Activated CD4-positive, alpha-beta memory T cell treated with anti-CD3 and anti-CD28 coated beads for 36 hours (primary cell): Measurements from ENCODE around the gene PYGO2. TPM values are rescaled to one million over a fixed set of nuclear protein-coding genes. Genes with fewer than 3 reads are reported as not detected.

Source experiments
- CTCF ChIA-PET: fragments of 350-600 bp; sonication (Branson Sonifier 250); formaldehyde crosslinking; loops from one replicate; lab custom pipeline; 2021; ENCODE audit warnings: antibody characterized with exemption, inconsistent platforms; lab: Charles Lee
- POLR2A ChIA-PET: fragments of 350-600 bp; sonication (Branson Sonifier 250); formaldehyde crosslinking; loops from one replicate; lab custom pipeline; 2021; ENCODE audit warnings: antibody characterized with exemption; lab: Charles Lee
- DNase-seq: peaks from one replicate; pipeline ENCODE4 v3.0.0-alpha.2; 2020
- H3K27ac Mint-ChIP-seq: one replicate; pipeline ENCODE4 v1.8.0; 2021; ENCODE audit warnings: mixed read lengths
- H3K27me3 Mint-ChIP-seq: one replicate; pipeline ENCODE4 v1.8.0; 2021; ENCODE audit warnings: mixed read lengths
- H3K36me3 Mint-ChIP-seq: one replicate; pipeline ENCODE4 v1.8.0; 2021; ENCODE audit warnings: mixed read lengths
- H3K4me1 Mint-ChIP-seq: one replicate; pipeline ENCODE4 v1.8.0; 2021; ENCODE audit warnings: low read depth, mixed read lengths
- H3K4me3 Mint-ChIP-seq: one replicate; pipeline ENCODE4 v1.8.0; 2021; ENCODE audit warnings: mild to moderate bottlenecking, mixed read lengths
- H3K9me3 Mint-ChIP-seq: one replicate; pipeline ENCODE4 v1.8.0; 2021; ENCODE audit warnings: mixed read lengths
- intact Hi-C: fragments of 100-400 bp; cut with micrococcal nuclease; formaldehyde crosslinking; loops from one replicate; pipeline ENCODE4 v1.15.1; 2023
- total RNA-seq, 2 experiments: library from RNA; stranded (reverse); gene quantifications; one replicate each; pipeline ENCODE4 v1.2.3, GENCODE V29; 2021

Gene PYGO2, protein sequence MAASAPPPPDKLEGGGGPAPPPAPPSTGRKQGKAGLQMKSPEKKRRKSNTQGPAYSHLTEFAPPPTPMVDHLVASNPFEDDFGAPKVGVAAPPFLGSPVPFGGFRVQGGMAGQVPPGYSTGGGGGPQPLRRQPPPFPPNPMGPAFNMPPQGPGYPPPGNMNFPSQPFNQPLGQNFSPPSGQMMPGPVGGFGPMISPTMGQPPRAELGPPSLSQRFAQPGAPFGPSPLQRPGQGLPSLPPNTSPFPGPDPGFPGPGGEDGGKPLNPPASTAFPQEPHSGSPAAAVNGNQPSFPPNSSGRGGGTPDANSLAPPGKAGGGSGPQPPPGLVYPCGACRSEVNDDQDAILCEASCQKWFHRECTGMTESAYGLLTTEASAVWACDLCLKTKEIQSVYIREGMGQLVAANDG
- total RNA-seq: 10 to 100 TPM; 31.5 to 32.4 TPM

GRCh38 chr1:154961207-154962155 is at the start of gene PYGO2:
PYGO2 (minus strand) TSS chr1:154961782; CDS start chr1:154961576, 206 bp downstream.
- Mint-ChIP-seq H3K27ac (peak within 1 kb of the TSS; percentile 92), H3K36me3 (peaks cover 23% of the 10 kb centered on the region), H3K27me3 (no peaks in the 10 kb centered on the region), H3K4me1 (peaks cover 38% of the 10 kb centered on the region), H3K4me3 (peak within 1 kb of the TSS; percentile 96), H3K9me3 (no peaks in the 10 kb centered on the region)
- CTCF ChIA-PET: interaction anchor here (0.7 to 3.8 kb wide), 19 partner anchors 9 to 123 kb away, joined by 3 to 36 read pairs (median 7); partner anchors contain the start of genes ADAM15, CKS1B, PMVK and SHC1
- POLR2A ChIA-PET: interaction anchor here (0.6 to 2.7 kb wide), 12 partner anchors 10 to 56 kb away, joined by 3 to 15 read pairs (median 5); partner anchors contain the start of genes CKS1B, FLAD1, PMVK and SHC1
- intact Hi-C loops: loop anchor here (1.0 kb wide), 2 partner anchors 13 to 56 kb away; partner anchors contain the start of gene CKS1B
- DNase-seq: peak; percentile 88

DNA sequence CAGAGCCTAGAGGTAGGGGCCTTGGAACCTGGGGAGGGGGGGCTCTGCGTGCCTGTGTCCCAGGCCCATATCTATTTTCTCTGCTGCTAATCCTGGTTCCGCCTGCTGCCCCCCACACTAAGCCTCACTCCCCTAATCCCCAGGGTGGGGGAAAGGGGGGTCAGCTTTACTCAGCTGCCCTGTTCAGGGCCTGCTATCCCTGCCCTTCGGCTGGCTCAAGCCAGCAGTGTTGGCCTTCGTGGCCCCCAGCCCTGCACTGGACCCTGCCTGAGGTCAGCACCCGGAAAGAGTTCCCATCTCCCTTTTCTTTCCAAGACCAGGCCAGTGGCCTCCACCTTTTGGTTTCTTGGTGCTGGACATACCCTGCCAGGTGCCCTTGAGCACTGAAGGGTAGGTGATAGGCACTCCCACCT is 49.4 kb upstream of the PYGO2 start:
- H3K9me3 Mint-ChIP-seq: no peaks in the 10 kb centered on the region
- peak overlapping the region; percentile 97 for H3K4me3 Mint-ChIP-seq
- ChIA-PET CTCF (interaction anchor here (1.0 to 1.7 kb wide), 4 partner anchors 11 to 80 kb away, joined by 3 to 6 read pairs (median 4); no protein-coding TSS in a partner anchor), POLR2A (interaction anchor here (0.5 to 1.8 kb wide), 2 partner anchors 11 to 18 kb away, joined by 5 to 11 read pairs; no protein-coding TSS in a partner anchor)
- H3K36me3 Mint-ChIP-seq: peaks cover 47% of the 10 kb centered on the region
- intact Hi-C loops: no loop called here
- H3K4me1 Mint-ChIP-seq: peaks cover 73% of the 10 kb centered on the region
- H3K27me3 Mint-ChIP-seq: no peaks in the 10 kb centered on the region
- no peak for DNase-seq
- peak overlapping the region; percentile 99 for H3K27ac Mint-ChIP-seq

DNA sequence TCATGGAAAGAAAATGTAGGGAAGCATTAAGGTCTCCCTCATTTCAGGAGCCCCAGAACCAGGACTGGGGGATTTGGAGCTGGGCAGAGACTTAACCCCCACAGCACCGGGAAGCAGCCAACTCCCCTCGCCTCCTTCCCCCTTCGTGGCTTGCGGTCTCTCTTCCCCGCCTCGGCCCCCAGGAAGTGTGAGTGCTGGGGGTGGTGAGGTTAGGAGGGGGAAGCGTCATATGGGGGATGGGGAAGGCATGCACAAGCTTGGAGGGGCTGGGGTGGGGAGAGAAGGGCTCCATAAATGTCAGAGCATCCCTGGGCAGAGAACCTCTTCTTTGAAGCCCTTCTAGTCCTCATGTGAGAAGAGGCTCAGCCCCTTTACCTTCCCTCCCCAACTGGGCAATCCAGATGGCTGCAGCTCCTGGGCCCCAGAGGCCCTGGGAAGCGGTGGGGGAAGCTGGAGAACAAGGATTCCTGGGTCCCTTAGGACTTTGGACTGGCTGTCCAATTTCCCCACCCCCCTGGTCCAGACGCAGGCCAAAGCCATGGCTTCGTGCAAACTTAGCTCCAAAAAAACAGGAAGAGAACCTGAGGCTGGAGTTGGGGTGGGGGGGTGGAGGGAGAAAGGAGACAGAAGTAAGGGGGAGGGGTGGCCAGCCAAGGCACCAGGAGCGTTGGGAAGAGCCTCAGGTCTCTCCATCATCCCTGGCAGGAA is 48.8 kb upstream of the PYGO2 start:
- intact Hi-C loops: loop anchor here (1.0 kb wide), 1 partner anchor 8 kb away; the partner anchor contains the start of gene ZBTB7B
- ChIA-PET POLR2A (interaction anchor here (0.7 to 1.8 kb wide), 3 partner anchors 9 to 28 kb away, joined by 3 to 11 read pairs (median 4); no protein-coding TSS in a partner anchor), CTCF (interaction anchor here (0.8 to 1.7 kb wide), 5 partner anchors 10 to 163 kb away, joined by 3 to 6 read pairs (median 3); partner anchors contain the start of gene KRTCAP2)
- Mint-ChIP-seq H3K36me3 (peaks cover 41% of the 10 kb centered on the region), H3K4me3 (peak overlapping the region; percentile 97), H3K9me3 (no peaks in the 10 kb centered on the region), H3K4me1 (peaks cover 73% of the 10 kb centered on the region), H3K27me3 (no peaks in the 10 kb centered on the region), H3K27ac (peak overlapping the region; percentile 99)
- DNase-seq: peak; percentile 64

- peak overlapping the region; percentile 99 for H3K27ac Mint-ChIP-seq
- no peak for DNase-seq
- no peaks in the 10 kb centered on the region for H3K9me3 Mint-ChIP-seq
- POLR2A ChIA-PET: interaction anchor here (0.7 to 1.5 kb wide), 2 partner anchors 9 to 27 kb away, joined by 3 to 4 read pairs; no protein-coding TSS in a partner anchor
- peaks cover 40% of the 10 kb centered on the region for H3K36me3 Mint-ChIP-seq
- H3K4me1 Mint-ChIP-seq: peaks cover 73% of the 10 kb centered on the region
- CTCF ChIA-PET: interaction anchor here (1.1 to 4.2 kb wide), 5 partner anchors 7 to 82 kb away, joined by 3 to 43 read pairs (median 6); no protein-coding TSS in a partner anchor
- no peaks in the 10 kb centered on the region for H3K27me3 Mint-ChIP-seq
- peak overlapping the region; percentile 97 for H3K4me3 Mint-ChIP-seq
- intact Hi-C loops: loop anchor here (1.0 to 10.0 kb wide), 3 partner anchors 7 to 1355 kb away; partner anchors contain the start of genes SNAPIN and ZBTB7B
These were observed 48.2 kb upstream of the PYGO2 start for GRCh38 chr1:155009742-155010141.

DNA sequence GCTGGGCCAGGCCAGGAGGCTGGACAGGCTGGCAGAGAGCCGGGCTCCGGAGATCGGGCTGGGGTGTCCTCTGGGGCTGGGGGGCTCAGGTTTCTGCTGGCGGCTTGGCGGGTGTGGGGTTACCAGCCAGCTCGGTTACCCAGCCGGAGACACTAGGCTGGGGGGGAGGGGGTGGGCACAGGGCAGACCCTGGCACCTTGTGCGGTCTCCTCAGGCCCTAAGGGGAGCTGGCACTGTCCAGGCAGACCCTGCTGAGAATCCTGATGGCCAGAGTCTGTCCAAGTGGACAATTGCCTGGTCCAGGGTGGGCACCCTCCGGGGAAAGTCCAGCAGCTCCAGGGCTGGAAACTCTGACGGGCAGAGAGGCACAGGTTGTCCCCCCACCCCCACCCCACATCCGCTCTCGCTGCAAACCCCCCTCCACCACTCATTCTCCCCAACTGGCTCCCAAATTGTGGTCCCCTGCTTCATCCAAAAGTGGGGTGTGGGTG is 47.7 kb upstream of the PYGO2 start:
- Mint-ChIP-seq H3K27me3 (no peaks in the 10 kb centered on the region), H3K4me3 (peak overlapping the region; percentile 97), H3K36me3 (peaks cover 37% of the 10 kb centered on the region), H3K4me1 (peaks cover 74% of the 10 kb centered on the region), H3K27ac (peak overlapping the region; percentile 99), H3K9me3 (no peaks in the 10 kb centered on the region)
- peak; percentile 71 for DNase-seq
- intact Hi-C loops: loop anchor here (10.0 kb wide), 2 partner anchors 674 to 1354 kb away; partner anchors contain the start of gene SNAPIN
- POLR2A ChIA-PET: interaction anchor here (0.8 to 3.9 kb wide), 3 partner anchors 8 to 48 kb away, joined by 3 to 31 read pairs (median 4); partner anchors contain the start of gene PYGO2
- CTCF ChIA-PET: interaction anchor here (1.6 to 4.2 kb wide), 3 partner anchors 7 to 42 kb away, joined by 4 to 43 read pairs (median 13); partner anchors contain the start of gene ADAM15

GRCh38 chr1:155008015-155008941 is 46.7 kb upstream of the PYGO2 start:
- intact Hi-C loops: loop anchor here (1.0 to 10.0 kb wide), 3 partner anchors 9 to 1353 kb away; partner anchors contain the start of gene SNAPIN

GRCh38 chr1:155007251-155007828 is 45.8 kb upstream of the PYGO2 start:
- Mint-ChIP-seq H3K4me3 (peak overlapping the region; percentile 16), H3K4me1 (peaks cover 59% of the 10 kb centered on the region), H3K27ac (peak overlapping the region; percentile 99), H3K36me3 (peaks cover 29% of the 10 kb centered on the region), H3K27me3 (no peaks in the 10 kb centered on the region), H3K9me3 (no peaks in the 10 kb centered on the region)
- intact Hi-C loops: loop anchor here (10.0 kb wide), 2 partner anchors 673 to 1353 kb away; partner anchors contain the start of gene SNAPIN
- ChIA-PET POLR2A (interaction anchor here (1.0 to 3.9 kb wide), 3 partner anchors 8 to 32 kb away, joined by 3 to 31 read pairs (median 11); no protein-coding TSS in a partner anchor), CTCF (interaction anchor here (0.9 to 4.2 kb wide), 7 partner anchors 8 to 78 kb away, joined by 3 to 43 read pairs (median 4); partner anchors contain the start of genes ADAM15 and PYGO2)
- no peak for DNase-seq

More at GRCh38 chr1:155008015-155008941, 46.7 kb upstream of the PYGO2 start:
- H3K9me3 Mint-ChIP-seq: no peaks in the 10 kb centered on the region
- peak; percentile 89 for DNase-seq
- no peaks in the 10 kb centered on the region for H3K27me3 Mint-ChIP-seq
- H3K27ac Mint-ChIP-seq: peak overlapping the region; percentile 99
- POLR2A ChIA-PET: interaction anchor here (0.8 to 3.9 kb wide), 4 partner anchors 9 to 47 kb away, joined by 3 to 31 read pairs (median 7); partner anchors contain the start of gene PYGO2
- H3K4me3 Mint-ChIP-seq: peak overlapping the region; percentile 97
- peaks cover 69% of the 10 kb centered on the region for H3K4me1 Mint-ChIP-seq
- CTCF ChIA-PET: interaction anchor here (0.9 to 4.2 kb wide), 7 partner anchors 8 to 72 kb away, joined by 3 to 43 read pairs (median 4); partner anchors contain the start of gene ADAM15
- H3K36me3 Mint-ChIP-seq: peaks cover 33% of the 10 kb centered on the region

DNA sequence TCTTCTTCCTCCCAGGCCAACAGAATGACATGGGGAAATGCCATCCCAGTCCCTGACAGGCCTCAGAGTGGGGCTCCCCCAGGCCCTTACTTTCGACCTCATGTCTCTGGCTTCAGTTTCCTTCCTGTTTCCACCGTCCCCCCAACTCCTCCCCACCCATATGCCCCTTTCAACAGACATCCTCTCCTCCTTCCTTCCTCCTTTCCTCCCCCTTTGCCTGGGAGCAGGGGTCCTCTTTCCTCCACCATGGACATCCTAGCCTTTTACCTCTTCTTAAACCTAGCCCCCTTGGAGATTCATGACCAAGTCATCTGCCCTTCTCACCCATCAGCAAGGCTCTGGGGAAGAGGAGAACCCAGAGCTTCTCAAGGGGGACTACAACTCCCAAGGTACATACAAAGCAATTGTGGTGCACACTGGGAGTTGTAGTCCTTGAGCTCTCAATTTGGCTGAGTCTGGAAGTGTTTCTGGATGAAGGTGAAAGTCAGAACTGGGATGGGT is 45.1 kb upstream of the PYGO2 start:
- Mint-ChIP-seq H3K27ac (peak overlapping the region; percentile 99), H3K36me3 (peaks cover 29% of the 10 kb centered on the region), H3K27me3 (no peaks in the 10 kb centered on the region), H3K4me3 (peak overlapping the region; percentile 84), H3K4me1 (peaks cover 54% of the 10 kb centered on the region), H3K9me3 (no peaks in the 10 kb centered on the region)
- ChIA-PET POLR2A (interaction anchor here (0.7 to 3.9 kb wide), 3 partner anchors 11 to 681 kb away, joined by 3 to 31 read pairs (median 4); no protein-coding TSS in a partner anchor), CTCF (interaction anchor here (0.6 to 4.2 kb wide), 4 partner anchors 10 to 78 kb away, joined by 3 to 43 read pairs (median 4); partner anchors contain the start of genes ADAM15 and PYGO2)
- intact Hi-C loops: loop anchor here (10.0 kb wide), 2 partner anchors 672 to 1352 kb away; partner anchors contain the start of gene SNAPIN
- DNase-seq: peak; percentile 67
